Activated CD8-positive, alpha-beta memory T cell treated with anti-CD3 and anti-CD28 coated beads for 4 hours (primary cell): ENCODE measurements around the gene TLCD3B.

Experiments used
- DNase-seq, 2 donors: peaks; one replicate each; pipeline ENCODE4 v3.0.0-alpha.2; 2020; ENCODE audit warnings: low read depth in 2 of 2

TLCD3B gene

GRCh38 chr16:30004811-30005242 is 26.2 kb downstream of the TLCD3B start:
- no peak for DNase-seq

- DNase-seq: no peak
Observed at GRCh38 chr16:30004424-30004776, 26.7 kb downstream of the TLCD3B start.

- DNase-seq: no peak
Observed at GRCh38 chr16:30003670-30004423, 27.2 kb downstream of the TLCD3B start.

GRCh38 chr16:30002614-30003346 is 28.3 kb downstream of the TLCD3B start:
- no peak for DNase-seq

- DNase-seq: no peak
Observed at GRCh38 chr16:30000735-30001631, 30.1 kb downstream of the TLCD3B start.

GRCh38 chr16:29999605-30000004 is 31.5 kb downstream of the TLCD3B start:
- no peak for DNase-seq

GRCh38 chr16:29996766-29997250 is 34.3 kb downstream of the TLCD3B start:
- no peak for DNase-seq

- DNase-seq: peak; percentile 99
Observed at GRCh38 chr16:29995911-29996765, 34.9 kb downstream of the TLCD3B start, which contains the start of gene INO80E. TSS of gene INO80E (plus strand) at chr16:29996241. CDS start at chr16:29996311, 70 bp downstream.

- peak; percentile 71 to 74 for DNase-seq
Observed at GRCh38 chr16:29995324-29995910, 35.7 kb downstream of the TLCD3B start, which contains the start of gene HIRIP3. TSS of gene HIRIP3 (minus strand) at chr16:29995617. CDS start at chr16:29995605, 12 bp downstream.

- peak in 1 of 2 donors; percentile 14 for DNase-seq
Observed at GRCh38 chr16:29994600-29995323, 36.3 kb downstream of the TLCD3B start.

GRCh38 chr16:29993903-29994599 is 37.0 kb downstream of the TLCD3B start:
- DNase-seq: no peak

GRCh38 chr16:29993191-29993902 is 37.7 kb downstream of the TLCD3B start:
- DNase-seq: no peak

GRCh38 chr16:29992344-29992967 is 38.6 kb downstream of the TLCD3B start:
- DNase-seq: no peak

- no peak for DNase-seq
Observed at GRCh38 chr16:29991571-29991904, 39.5 kb downstream of the TLCD3B start.

- DNase-seq: no peak
Observed at GRCh38 chr16:29990883-29991570, 40.0 kb downstream of the TLCD3B start.

GRCh38 chr16:29990034-29990433 is 41.0 kb downstream of the TLCD3B start:
- DNase-seq: no peak

- DNase-seq: no peak
Observed at GRCh38 chr16:29989111-29989858, 41.8 kb downstream of the TLCD3B start.
